HUES48 (cell line): ENCODE measurements around the gene WDR53.
A peak's percentile ranks its signal among the peaks of the same experiment; 100 is the strongest.
"Not testable (repeated sequence)": the region's sequence is repeated elsewhere in the genome, so short reads cannot be mapped to it uniquely, and the experiment has no call there.

ENCODE experiments used
- H3K27ac ChIP-seq: one replicate; pipeline ENCODE4 v1.7.0; 2013; ENCODE audit warnings: low read depth, low read length, inconsistent platforms
- H3K27me3 ChIP-seq: 2 replicates; pipeline ENCODE4 v1.6.1; 2013; ENCODE audit warnings: mild to moderate bottlenecking, low read length; ENCODE audit not compliant: control insufficient read depth, insufficient read depth
- H3K36me3 ChIP-seq: 2 replicates; pipeline ENCODE4 v1.6.1; 2013; ENCODE audit warnings: low read length; ENCODE audit not compliant: control insufficient read depth, insufficient read depth
- H3K4me1 ChIP-seq: 2 replicates; pipeline ENCODE4 v1.6.1; 2013; ENCODE audit warnings: mild to moderate bottlenecking, low read length; ENCODE audit not compliant: control insufficient read depth, insufficient read depth
- H3K4me3 ChIP-seq: 2 replicates; pipeline ENCODE4 v1.5.1; 2013; ENCODE audit warnings: mild to moderate bottlenecking, low read depth, low read length
- H3K9ac ChIP-seq: 2 replicates; pipeline ENCODE4 v1.6.1; 2013; ENCODE audit warnings: mild to moderate bottlenecking, low read depth, low read length, moderate library complexity
- H3K9me3 ChIP-seq: 2 replicates; pipeline ENCODE4 v1.6.1; 2013; ENCODE audit warnings: low read length; ENCODE audit not compliant: control insufficient read depth, insufficient read depth

The WDR53 gene

GRCh38 chr3:196518966-196519717 lies 49.2 kb downstream of the WDR53 start:
- Histone ChIP-seq H3K27ac (no peak overlapping the region), H3K4me1 (no peaks in the 10 kb centered on the region), H3K9ac (no peak overlapping the region), H3K9me3 (peaks cover 48% of the 10 kb centered on the region), H3K36me3 (no peaks in the 10 kb centered on the region), H3K27me3 (no peaks in the 10 kb centered on the region), H3K4me3 (no peak overlapping the region)

- Histone ChIP-seq H3K36me3 (no peaks in the 10 kb centered on the region), H3K4me3 (peak overlapping the region; percentile 15; the same call in 1 of the 2 replicates), H3K9ac (no peak overlapping the region; the same call in 1 of the 2 replicates), H3K4me1 (no peaks in the 10 kb centered on the region), H3K27ac (peak overlapping the region; percentile 89), H3K27me3 (no peaks in the 10 kb centered on the region), H3K9me3 (peaks cover 48% of the 10 kb centered on the region)
Measured at GRCh38 chr3:196517919-196518318, 50.4 kb downstream of the WDR53 start.

- no peaks in the 10 kb centered on the region for H3K4me1 ChIP-seq
- no peak overlapping the region; the same call in 1 of the 2 replicates for H3K9ac ChIP-seq
- no peaks in the 10 kb centered on the region for H3K27me3 ChIP-seq
- no peaks in the 10 kb centered on the region for H3K36me3 ChIP-seq
- peak overlapping the region; percentile 15; the same call in 1 of the 2 replicates for H3K4me3 ChIP-seq
- peaks cover 46% of the 10 kb centered on the region for H3K9me3 ChIP-seq
- peak overlapping the region; percentile 89 for H3K27ac ChIP-seq
Measured at GRCh38 chr3:196517162-196517800, 51.1 kb downstream of the WDR53 start.

GRCh38 chr3:196514913-196515621 lies 53.3 kb downstream of the WDR53 start, which contains the start of gene SMCO1:
TSS of gene SMCO1 (minus strand) at chr3:196515346. CDS start at chr3:196515209, 137 bp downstream.
- H3K36me3 ChIP-seq, result no peaks in the 10 kb centered on the region
- peaks cover 29% of the 10 kb centered on the region for H3K9me3 ChIP-seq
- no peak within 1 kb of the TSS for H3K27ac ChIP-seq
- H3K4me3 ChIP-seq, result no peak within 1 kb of the TSS
- H3K4me1 ChIP-seq, result no peaks in the 10 kb centered on the region
- no peak within 1 kb of the TSS for H3K9ac ChIP-seq
- no peaks in the 10 kb centered on the region for H3K27me3 ChIP-seq

GRCh38 chr3:196514350-196514716 lies 54.0 kb downstream of the WDR53 start:
- Histone ChIP-seq H3K4me1 (no peaks in the 10 kb centered on the region), H3K36me3 (no peaks in the 10 kb centered on the region), H3K27ac (no peak overlapping the region), H3K4me3 (no peak overlapping the region), H3K9me3 (peaks cover 22% of the 10 kb centered on the region), H3K9ac (no peak overlapping the region), H3K27me3 (no peaks in the 10 kb centered on the region)

- Histone ChIP-seq H3K36me3 (no peaks in the 10 kb centered on the region), H3K4me1 (no peaks in the 10 kb centered on the region), H3K27me3 (no peaks in the 10 kb centered on the region), H3K9me3 (peaks cover 17% of the 10 kb centered on the region), H3K4me3 (no peak overlapping the region), H3K27ac (no peak overlapping the region), H3K9ac (no peak overlapping the region)
Measured at GRCh38 chr3:196513697-196514349, 54.5 kb downstream of the WDR53 start.

- not testable (repeated sequence) for H3K9ac ChIP-seq, H3K4me1 ChIP-seq, H3K27me3 ChIP-seq, H3K36me3 ChIP-seq, H3K9me3 ChIP-seq, H3K27ac ChIP-seq, H3K4me3 ChIP-seq
Measured at GRCh38 chr3:196511646-196512425, 56.5 kb downstream of the WDR53 start.

- H3K27ac ChIP-seq, H3K9ac ChIP-seq, H3K4me1 ChIP-seq, H3K27me3 ChIP-seq, H3K36me3 ChIP-seq, H3K9me3 ChIP-seq, H3K4me3 ChIP-seq: not testable (repeated sequence)
Measured at GRCh38 chr3:196511108-196511507, 57.2 kb downstream of the WDR53 start.

GRCh38 chr3:196506687-196507086 lies 61.7 kb downstream of the WDR53 start:
- Histone ChIP-seq H3K27ac (no peak overlapping the region), H3K9ac (no peak overlapping the region), H3K4me1 (no peaks in the 10 kb centered on the region), H3K36me3 (no peaks in the 10 kb centered on the region), H3K4me3 (no peak overlapping the region), H3K9me3 (no peaks in the 10 kb centered on the region), H3K27me3 (no peaks in the 10 kb centered on the region)

GRCh38 chr3:196504556-196504955 lies 63.8 kb downstream of the WDR53 start:
- no peaks in the 10 kb centered on the region for H3K9me3 ChIP-seq
- H3K4me1 ChIP-seq, result 0 out of 2 replicates have a peak, but pooled peaks cover 5% of the 10 kb centered on the region
- H3K4me3 ChIP-seq, result no peak overlapping the region
- no peaks in the 10 kb centered on the region for H3K27me3 ChIP-seq
- no peak overlapping the region for H3K27ac ChIP-seq
- H3K36me3 ChIP-seq, result no peaks in the 10 kb centered on the region
- no peak overlapping the region for H3K9ac ChIP-seq
